Type B pancreatic cell (in vitro differentiated cells): ENCODE data around the gene WBP2NL. TPM values are rescaled to one million over a fixed set of nuclear protein-coding genes. Genes with fewer than 3 reads are reported as not detected.
"Not testable (repeated sequence)": the region's sequence is repeated elsewhere in the genome, so short reads cannot be mapped to it uniquely, and the experiment has no call there.

Experiments
- DNase-seq: peaks from one replicate; pipeline ENCODE4 v3.0.0; 2021; ENCODE audit warnings: mixed read lengths; ENCODE audit not compliant: unreplicated experiment; ENCODE audit errors: extremely low spot score
- H3K27ac Mint-ChIP-seq: 2 replicates; pipeline ENCODE4 v1.8.0; 2021; ENCODE audit warnings: mild to moderate bottlenecking, mixed read lengths
- H3K27me3 Mint-ChIP-seq: 2 replicates; pipeline ENCODE4 v1.8.0; 2021; ENCODE audit warnings: mixed read lengths
- H3K36me3 Mint-ChIP-seq: 2 replicates; pipeline ENCODE4 v1.8.0; 2021; ENCODE audit warnings: mixed read lengths
- H3K4me1 Mint-ChIP-seq: one replicate; pipeline ENCODE4 v1.8.0; 2021; ENCODE audit warnings: mixed read lengths; ENCODE audit not compliant: unreplicated experiment
- H3K4me3 Mint-ChIP-seq: 2 replicates; pipeline ENCODE4 v1.8.0; 2021; ENCODE audit warnings: mild to moderate bottlenecking, mixed read lengths
- H3K9me3 Mint-ChIP-seq: 2 replicates; pipeline ENCODE4 v1.8.0; 2021; ENCODE audit warnings: mixed read lengths
- long read RNA-seq: library from polyadenylated mRNA; unstranded; transcript quantifications from one replicate; pipeline ENCODE4 v2.0.0, GENCODE V29; 2020
- total RNA-seq: library from RNA; stranded (reverse); gene quantifications from 2 replicates; pipeline ENCODE4 v1.2.1, GENCODE V29; 2021; ENCODE audit warnings: low replicate concordance
- TF ChIP-seq, protein P1 (sequence below): fragments of 200-600 bp; sonication (generic); conservative IDR thresholded peaks from 2 replicates; pipeline ENCODE4 v1.5.0; 2021; ENCODE audit warnings: antibody characterized with exemption, mild to moderate bottlenecking

Gene WBP2NL, protein sequence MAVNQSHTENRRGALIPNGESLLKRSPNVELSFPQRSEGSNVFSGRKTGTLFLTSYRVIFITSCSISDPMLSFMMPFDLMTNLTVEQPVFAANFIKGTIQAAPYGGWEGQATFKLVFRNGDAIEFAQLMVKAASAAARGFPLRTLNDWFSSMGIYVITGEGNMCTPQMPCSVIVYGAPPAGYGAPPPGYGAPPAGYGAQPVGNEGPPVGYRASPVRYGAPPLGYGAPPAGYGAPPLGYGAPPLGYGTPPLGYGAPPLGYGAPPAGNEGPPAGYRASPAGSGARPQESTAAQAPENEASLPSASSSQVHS
- not detected in 2 replicates for total RNA-seq
- long read RNA-seq, partial matches to known transcripts, result 0 of 2 reads
- long read RNA-seq, other reads (novel, unspliced or antisense), result 2 of 2 reads

GRCh38 chr22:41998361-41999261, at the start of gene WBP2NL:
Gene WBP2NL, plus strand, starts transcription at chr22:41998788. Its CDS starts 31 bp downstream, at chr22:41998819.
- H3K27me3 Mint-ChIP-seq, result peaks cover 16% of the 10 kb centered on the region

GRCh38 chr22:41948928-41949296, 49.7 kb upstream of the WBP2NL start:
- Mint-ChIP-seq H3K4me1 (peaks cover 26% of the 10 kb centered on the region), H3K27ac (peak overlapping the region; percentile 64), H3K4me3 (peak overlapping the region; percentile 66)
- DNase-seq, H3K9me3 Mint-ChIP-seq, H3K36me3 Mint-ChIP-seq, H3K27me3 Mint-ChIP-seq: not testable (repeated sequence)

More at GRCh38 chr22:41998361-41999261, at the start of gene WBP2NL:
- H3K4me3 Mint-ChIP-seq, result no peak within 1 kb of the TSS
- TF ChIP-seq, protein P1, sequence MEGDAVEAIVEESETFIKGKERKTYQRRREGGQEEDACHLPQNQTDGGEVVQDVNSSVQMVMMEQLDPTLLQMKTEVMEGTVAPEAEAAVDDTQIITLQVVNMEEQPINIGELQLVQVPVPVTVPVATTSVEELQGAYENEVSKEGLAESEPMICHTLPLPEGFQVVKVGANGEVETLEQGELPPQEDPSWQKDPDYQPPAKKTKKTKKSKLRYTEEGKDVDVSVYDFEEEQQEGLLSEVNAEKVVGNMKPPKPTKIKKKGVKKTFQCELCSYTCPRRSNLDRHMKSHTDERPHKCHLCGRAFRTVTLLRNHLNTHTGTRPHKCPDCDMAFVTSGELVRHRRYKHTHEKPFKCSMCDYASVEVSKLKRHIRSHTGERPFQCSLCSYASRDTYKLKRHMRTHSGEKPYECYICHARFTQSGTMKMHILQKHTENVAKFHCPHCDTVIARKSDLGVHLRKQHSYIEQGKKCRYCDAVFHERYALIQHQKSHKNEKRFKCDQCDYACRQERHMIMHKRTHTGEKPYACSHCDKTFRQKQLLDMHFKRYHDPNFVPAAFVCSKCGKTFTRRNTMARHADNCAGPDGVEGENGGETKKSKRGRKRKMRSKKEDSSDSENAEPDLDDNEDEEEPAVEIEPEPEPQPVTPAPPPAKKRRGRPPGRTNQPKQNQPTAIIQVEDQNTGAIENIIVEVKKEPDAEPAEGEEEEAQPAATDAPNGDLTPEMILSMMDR, result no peak
- peaks cover 4% of the 10 kb centered on the region for H3K9me3 Mint-ChIP-seq
- DNase-seq, result no peak
- H3K4me1 Mint-ChIP-seq, result no peaks in the 10 kb centered on the region
- no peak within 1 kb of the TSS for H3K27ac Mint-ChIP-seq
- H3K36me3 Mint-ChIP-seq, result peaks cover 7% of the 10 kb centered on the region

DNA sequence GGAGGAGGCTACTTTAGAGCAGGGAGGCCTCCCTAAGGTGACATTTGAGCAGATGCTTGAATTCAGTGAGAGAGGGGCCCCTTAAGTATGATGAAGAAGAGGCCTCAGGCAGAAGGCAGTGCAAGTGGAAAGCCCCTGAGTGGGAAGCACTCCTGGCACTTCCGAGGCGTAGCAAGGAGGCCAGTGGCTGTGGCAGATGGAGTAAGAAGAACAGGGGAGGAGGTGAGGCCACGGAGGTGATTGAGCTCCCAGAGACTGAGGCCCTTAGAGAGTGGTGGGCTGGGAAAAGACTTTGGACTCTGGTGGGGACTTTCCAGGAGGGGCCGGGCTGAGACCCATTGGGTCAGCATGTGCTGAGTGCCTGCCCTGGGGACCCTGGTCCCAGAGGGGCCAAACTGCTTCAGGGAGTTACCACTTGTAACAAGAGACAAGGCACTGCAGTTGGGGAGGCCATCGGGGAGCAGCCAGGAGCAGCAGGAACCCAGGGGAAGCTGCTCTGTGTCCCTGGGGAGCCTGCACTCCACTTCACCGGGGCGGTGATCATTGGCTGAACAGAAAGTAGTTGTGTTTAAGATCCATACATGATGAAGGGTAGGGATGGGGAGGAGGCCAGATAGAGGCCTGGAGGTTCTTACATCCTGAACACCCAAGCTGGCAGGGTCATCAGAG, 49.2 kb upstream of the WBP2NL start:
- no peak for DNase-seq
- TF ChIP-seq, protein P1, result no peak
- no peaks in the 10 kb centered on the region for H3K9me3 Mint-ChIP-seq
- H3K36me3 Mint-ChIP-seq, result no peaks in the 10 kb centered on the region
- H3K4me3 Mint-ChIP-seq, result peak overlapping the region; percentile 66
- no peaks in the 10 kb centered on the region for H3K27me3 Mint-ChIP-seq
- peak overlapping the region; percentile 64 for H3K27ac Mint-ChIP-seq
- peaks cover 26% of the 10 kb centered on the region for H3K4me1 Mint-ChIP-seq

GRCh38 chr22:41951898-41952474, 46.6 kb upstream of the WBP2NL start, which contains the start of gene SMIM45:
Gene SMIM45, plus strand, starts transcription at chr22:41952150.
- Mint-ChIP-seq H3K27ac (no peak within 1 kb of the TSS), H3K4me3 (no peak within 1 kb of the TSS), H3K27me3 (no peaks in the 10 kb centered on the region), H3K36me3 (no peaks in the 10 kb centered on the region), H3K9me3 (no peaks in the 10 kb centered on the region), H3K4me1 (peaks cover 20% of the 10 kb centered on the region)
- TF ChIP-seq, protein P1, result peak; percentile 37
- DNase-seq, result no peak

- H3K9me3 Mint-ChIP-seq, result no peaks in the 10 kb centered on the region
- DNase-seq, result no peak
Measured at GRCh38 chr22:41952713-41953112, 45.9 kb upstream of the WBP2NL start.

More at GRCh38 chr22:41952713-41953112, 45.9 kb upstream of the WBP2NL start:
- TF ChIP-seq, protein P1, result no peak
- H3K4me3 Mint-ChIP-seq, result no peak overlapping the region
- peaks cover 24% of the 10 kb centered on the region for H3K4me1 Mint-ChIP-seq
- peaks cover 3% of the 10 kb centered on the region for H3K27me3 Mint-ChIP-seq
- H3K36me3 Mint-ChIP-seq, result no peaks in the 10 kb centered on the region
- H3K27ac Mint-ChIP-seq, result no peak overlapping the region
